Stimulated activated CD4-positive, alpha-beta T cell treated with anti-CD3 and anti-CD28 coated beads, Interleukin-4, amount 100 ng/mL, for 24 hours (primary cell): ENCODE measurements around the gene CCDC144A.
"Not testable (repeated sequence)": the region's sequence is repeated elsewhere in the genome, so short reads cannot be mapped to it uniquely, and the experiment has no call there.

Source experiments
- DNase-seq: peaks from one replicate; pipeline ENCODE4 v3.0.0-alpha.2; 2020

Gene CCDC144A

GRCh38 chr17:16758177-16758576, 68.1 kb downstream of the CCDC144A start:
- not testable (repeated sequence) for DNase-seq

DNA sequence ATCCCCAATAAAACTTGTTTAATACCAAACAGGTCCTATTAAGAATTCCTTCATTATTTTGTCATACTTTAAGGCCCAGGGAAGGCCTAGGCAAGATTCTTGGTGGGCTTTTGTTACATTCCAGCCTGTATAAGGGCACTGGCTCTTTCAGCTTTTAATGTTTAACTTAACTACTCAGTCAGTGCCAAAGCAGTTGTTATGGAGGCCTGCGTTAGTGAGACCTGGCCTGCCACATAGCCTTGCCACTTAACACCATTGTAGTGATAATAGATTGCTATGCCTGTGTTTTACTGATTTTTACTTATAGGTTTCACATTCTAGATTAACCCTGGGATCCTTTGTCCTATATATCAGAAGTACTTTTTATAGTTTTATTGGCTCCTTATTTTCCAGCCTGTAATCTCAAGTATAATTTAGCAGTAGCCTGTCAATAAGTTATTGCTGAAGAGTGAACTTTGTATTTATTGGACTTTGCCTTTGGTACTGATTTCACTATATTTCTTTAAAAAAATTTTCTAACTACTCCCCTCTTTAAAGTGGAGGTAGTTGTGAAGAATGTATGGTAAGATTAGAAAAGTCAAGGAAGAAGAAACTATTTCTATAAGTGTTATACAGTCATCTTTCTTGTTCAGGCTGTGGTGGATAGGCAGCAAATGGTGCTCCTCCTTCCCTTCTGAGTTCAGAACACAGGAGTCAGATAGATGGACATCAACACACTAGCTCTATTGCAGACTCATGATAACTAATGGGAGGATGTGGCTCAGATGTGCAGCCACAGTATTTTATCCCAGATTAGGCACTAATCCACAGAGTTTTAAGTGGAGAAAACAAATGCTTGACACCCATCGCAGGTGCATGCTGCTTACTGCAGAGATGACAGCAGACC, 78.5 kb downstream of the CCDC144A start:
- not testable (repeated sequence) for DNase-seq

GRCh38 chr17:16772394-16773145, 82.5 kb downstream of the CCDC144A start:
- DNase-seq: not testable (repeated sequence)

DNA sequence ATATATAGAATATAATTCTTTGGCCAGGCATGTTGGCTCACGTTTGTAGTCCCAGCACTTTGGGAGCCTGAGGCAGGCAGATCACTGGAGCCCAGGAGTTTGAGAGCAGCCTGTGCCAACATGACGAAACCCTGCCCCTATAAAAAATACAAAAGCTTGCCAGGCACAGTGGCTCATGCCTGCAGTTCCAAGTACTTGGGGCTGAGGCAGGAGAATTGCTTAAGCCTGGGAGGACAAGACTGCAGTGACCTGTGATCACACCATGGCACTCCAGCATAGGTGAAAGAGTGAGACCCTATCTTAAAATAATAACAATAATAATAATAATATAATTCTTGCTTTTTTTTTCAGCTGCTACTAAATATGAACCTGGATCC, 83.1 kb downstream of the CCDC144A start:
- DNase-seq: not testable (repeated sequence)

- not testable (repeated sequence) for DNase-seq
Measured at GRCh38 chr17:16787851-16788250, 97.8 kb downstream of the CCDC144A start.

GRCh38 chr17:16788889-16789536, 99.0 kb downstream of the CCDC144A start:
- DNase-seq: not testable (repeated sequence)

DNA sequence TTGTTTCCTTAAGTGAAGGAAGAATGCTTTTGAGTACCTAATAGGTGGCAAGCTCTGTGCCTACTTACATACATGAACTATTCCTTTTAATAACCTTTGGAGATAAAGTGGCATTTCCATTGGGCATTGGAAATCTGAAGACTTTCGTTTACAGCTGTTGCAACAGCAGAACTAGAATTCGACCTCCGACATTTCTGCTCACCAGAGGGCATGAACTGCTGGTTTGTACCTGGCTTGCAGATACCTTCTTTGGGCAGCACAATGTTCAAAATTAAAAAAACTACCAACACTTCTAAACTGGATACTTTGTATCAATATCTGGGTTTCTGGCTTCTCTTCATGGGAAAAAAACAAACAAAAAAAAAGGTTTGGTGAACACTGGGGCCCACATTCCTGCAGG, 99.6 kb downstream of the CCDC144A start:
- not testable (repeated sequence) for DNase-seq

GRCh38 chr17:16790313-16790871, 100.4 kb downstream of the CCDC144A start:
- not testable (repeated sequence) for DNase-seq

DNA sequence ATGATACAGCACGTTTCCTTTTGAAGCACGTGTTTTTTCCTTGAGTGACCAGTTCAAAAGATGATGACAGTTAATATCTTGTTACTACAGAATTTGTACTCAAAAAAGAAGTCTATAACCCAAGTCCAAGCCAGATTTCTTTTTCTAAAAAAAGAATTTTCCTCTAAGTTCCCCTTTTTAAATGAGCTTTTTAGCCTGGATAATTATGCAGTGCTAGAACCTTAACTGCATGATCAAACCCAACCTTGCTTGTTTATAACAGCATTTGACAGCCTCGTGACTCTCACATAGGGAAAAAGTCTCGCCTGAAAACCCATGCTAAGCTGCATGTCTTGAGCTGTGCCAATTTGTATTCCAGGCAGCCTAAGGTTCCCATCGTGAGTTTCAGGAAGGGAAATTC, 104.2 kb downstream of the CCDC144A start:
- not testable (repeated sequence) for DNase-seq

DNA sequence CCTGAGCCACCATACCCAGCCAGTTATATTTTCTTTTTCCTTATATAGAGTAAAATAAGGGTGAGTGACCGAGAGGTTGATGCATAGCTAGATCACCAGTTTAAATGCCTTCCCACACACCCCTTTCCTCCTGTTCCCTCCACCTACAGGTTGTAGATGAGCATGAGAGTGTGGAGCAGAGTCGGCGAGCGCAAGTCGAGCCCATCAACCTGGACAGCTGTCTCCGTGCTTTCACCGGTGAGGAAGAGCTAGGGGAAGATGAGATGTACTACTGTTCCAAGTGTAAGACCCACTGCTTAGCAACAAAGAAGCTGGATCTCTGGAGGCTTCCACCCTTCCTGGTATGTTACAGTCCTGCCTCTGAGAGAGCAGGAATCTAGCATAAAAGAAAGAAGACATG, 105.9 kb downstream of the CCDC144A start:
- not testable (repeated sequence) for DNase-seq

DNA sequence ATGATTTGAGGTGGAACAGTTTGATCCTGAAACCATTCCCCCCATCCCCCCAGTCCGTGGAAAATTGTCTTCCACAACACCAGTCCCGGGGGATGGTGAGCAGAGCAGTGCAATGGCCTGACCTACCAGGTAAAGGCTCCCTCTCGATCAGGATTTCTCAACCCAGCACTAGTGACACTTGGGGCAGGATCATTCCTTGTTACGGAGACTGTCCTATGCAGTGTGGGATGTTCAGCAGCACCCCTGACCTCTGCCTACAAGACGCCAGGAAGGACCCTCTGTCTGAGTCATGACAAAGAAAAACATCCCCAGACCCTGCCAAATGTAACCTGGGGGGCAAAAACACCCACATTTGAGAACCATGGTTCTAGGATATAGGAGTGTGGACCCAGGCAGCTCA, 114.8 kb downstream of the CCDC144A start:
- DNase-seq: not testable (repeated sequence)

DNA sequence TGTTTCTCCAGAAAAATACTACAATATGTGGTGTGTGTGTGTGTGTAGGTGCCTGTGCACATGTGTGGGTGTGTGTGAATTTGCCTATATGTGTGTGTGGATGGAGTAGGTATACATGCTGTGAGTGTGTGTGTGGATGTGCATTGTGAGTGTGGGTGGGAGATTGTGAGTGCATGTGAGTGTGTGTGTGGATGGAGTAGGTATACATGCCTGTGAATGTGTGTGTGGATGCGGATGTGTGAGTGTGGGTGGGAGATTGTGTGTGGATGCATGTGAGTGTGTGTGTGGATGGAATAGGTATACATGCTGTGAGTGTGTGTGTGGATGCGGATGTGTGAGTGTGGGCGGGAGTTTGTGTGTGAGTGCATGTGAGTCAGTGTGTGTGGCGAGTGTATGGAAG, 116.6 kb downstream of the CCDC144A start:
- DNase-seq: not testable (repeated sequence)

DNA sequence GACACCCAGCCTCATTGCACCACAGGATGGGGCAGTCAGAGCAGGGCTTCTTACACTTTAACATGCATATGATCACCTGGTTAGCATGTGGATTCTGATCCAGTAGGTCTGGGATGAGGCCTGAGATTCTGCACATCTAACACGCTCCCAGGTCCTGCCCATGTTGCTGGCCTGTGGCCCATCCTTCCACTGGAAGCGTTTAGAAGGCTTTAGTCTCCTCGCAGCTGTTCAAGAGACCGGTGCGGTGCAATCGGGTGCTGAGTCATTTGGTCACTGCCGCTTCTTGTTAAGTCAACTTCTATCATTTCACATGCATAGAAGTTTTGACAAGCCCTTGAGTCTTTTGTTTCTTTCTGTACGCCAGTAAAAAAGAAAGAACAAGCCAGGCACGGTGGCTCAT, 117.6 kb downstream of the CCDC144A start:
- DNase-seq: not testable (repeated sequence)

DNA sequence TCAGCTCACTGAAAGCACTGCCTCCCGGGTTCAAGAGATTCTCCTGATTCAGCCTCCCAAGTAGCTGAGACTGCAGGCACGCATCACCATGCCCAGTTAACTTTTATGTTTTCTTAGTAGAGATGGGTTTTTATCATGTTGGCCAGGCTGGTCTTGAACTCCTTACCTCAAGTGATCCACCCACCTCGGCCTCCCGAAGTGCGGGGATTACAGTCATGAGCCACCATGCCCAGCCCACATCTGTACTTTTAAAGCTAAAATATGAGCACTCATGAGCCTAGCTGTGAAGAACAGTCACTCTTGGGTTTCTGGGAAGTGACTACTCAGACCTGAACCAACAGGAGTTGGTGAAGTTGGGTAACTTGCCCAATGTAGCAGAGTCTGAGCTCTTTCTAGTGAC, 120.2 kb downstream of the CCDC144A start:
- not testable (repeated sequence) for DNase-seq

- not testable (repeated sequence) for DNase-seq
Measured at GRCh38 chr17:16812126-16812525, 122.1 kb downstream of the CCDC144A start.

- DNase-seq: no peak
Measured at GRCh38 chr17:16814439-16814838, 124.4 kb downstream of the CCDC144A start.

DNA sequence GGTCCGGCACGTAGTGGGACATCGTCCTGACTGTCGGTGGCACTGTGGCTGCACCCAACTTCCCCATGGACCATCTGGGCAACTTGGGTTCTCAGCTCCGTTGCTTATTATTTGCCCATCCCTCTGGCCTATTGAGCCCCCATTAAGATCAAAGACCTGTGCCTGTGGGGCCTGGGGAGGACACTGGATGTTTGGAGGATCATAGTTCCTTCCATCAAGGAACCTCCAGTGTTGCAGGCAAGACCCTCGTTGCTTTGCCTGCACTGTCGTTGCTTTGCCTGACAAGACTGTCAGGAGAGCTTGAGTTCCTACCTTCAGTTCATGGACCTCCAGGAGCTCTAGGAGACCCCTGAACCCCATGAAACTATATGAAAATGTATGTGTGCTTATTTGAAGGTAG, 127.2 kb downstream of the CCDC144A start:
- DNase-seq: no peak

DNA sequence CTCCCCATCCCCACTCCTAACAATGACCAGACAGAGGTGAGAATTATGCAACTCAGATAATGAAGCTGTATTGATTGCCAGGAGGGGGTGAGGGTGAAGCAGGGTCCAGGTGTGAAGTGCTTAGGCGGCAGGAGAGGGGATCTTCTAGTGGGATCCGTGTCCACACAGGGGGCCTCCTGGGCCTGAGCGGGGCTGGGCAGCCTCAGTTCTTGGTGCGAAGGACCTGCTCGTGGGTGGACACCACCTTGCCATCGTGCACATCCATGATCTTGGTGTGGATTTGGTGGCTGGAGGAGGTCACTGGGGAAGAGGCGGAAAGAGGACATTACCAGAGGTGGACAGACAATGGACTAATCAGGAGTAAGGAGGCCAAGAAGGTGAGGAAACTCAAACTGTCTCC, 127.9 kb downstream of the CCDC144A start:
- DNase-seq: not testable (repeated sequence)

GRCh38 chr17:16818340-16818739, 128.3 kb downstream of the CCDC144A start:
- DNase-seq: no peak

DNA sequence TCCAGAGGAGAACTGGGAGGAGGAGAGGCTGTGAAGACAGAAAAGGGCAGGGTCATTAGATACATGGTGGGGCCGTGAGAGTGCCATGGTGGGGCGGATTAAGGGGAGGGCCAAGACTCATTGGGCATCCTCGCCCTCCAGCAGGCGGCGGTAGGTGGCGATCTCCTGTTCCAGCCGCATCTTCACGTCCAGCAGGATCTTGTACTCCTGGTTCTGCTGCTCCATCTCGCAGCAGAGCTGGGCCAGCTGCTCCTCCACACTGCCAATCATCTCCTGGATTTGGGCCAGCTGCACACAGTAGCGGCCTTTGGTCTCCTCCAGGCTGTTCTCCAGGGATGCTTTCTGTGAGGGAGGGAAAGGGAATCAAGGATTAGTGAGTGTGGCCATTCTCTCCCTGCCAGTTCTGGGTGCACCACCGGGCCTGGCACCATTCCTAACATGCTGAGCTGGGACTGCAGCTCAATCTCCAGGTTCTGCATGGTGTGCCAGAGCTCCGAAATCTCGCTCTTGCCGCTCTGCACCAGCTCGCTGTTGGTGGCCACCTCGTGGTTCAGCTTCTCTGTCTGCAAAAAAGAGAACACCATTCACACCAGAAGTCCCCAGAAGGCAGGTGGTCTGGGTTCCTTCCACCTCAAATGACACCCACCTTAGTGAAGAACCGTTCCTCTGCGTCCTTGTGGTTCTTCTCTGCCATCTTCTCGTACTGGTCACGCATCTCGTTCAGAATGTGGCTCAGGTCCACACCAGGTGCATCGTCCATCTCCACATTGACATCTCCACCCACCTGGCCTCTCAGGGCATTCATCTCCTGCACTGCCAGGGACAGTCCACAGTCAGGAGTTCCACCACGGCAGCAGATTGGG, 129.0 kb downstream of the CCDC144A start:
- no peak for DNase-seq

GRCh38 chr17:16820161-16820877, 130.3 kb downstream of the CCDC144A start:
- no peak for DNase-seq
